HG03432 (cell line): Measurements from ENCODE around the gene KRTCAP2.
"Not testable (repeated sequence)": the region's sequence is repeated elsewhere in the genome, so short reads cannot be mapped to it uniquely, and the experiment has no call there.

Experiments
- ATAC-seq: cut with Tn5 transposase; IDR thresholded peaks from one replicate; pipeline ENCODE4 v1.9.1; 2021; ENCODE audit warnings: mild to moderate bottlenecking, moderate library complexity; ENCODE audit not compliant: unreplicated experiment

Gene KRTCAP2

DNA sequence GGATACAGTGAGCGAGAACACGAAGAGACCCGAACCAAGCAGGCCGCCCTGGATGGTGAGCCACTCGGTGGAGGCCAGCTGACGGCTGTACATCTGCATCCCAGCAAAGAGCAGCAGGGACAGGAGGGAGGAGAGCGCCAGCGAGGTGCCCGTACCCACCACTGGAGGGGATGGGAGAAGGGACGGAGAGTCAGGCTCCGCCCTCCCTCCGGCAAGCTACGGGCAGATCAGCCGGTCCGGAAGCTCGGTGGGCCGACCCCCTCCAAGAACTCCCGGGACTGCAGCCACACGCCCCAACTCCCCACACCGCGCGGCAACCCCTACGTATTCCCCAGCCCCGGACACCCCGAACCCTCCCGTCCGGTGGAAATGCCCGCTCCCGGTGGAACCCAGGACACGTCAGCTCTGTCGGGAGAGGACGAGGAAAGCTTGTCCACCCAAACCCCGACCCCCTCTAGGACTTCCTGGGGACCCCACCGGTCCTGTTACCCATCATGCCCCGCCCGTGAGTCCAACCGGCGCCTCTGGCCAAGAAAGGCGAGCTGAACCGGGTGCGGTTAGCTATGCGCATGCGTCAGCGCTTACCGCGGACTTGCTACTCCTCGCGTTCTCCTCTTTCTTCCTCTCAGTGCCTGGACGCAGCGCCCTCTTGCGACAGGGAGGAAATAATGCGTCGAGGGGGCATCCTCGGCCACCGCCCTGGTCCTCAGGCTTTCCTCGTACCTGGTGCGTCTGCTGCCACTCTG is at the start of gene KRTCAP2:
Gene KRTCAP2, minus strand, starts transcription at position 573 of the 746 bp plus-strand sequence. Its CDS starts 80 bp downstream, at position 493.
- ATAC-seq, result peak; percentile 63

DNA sequence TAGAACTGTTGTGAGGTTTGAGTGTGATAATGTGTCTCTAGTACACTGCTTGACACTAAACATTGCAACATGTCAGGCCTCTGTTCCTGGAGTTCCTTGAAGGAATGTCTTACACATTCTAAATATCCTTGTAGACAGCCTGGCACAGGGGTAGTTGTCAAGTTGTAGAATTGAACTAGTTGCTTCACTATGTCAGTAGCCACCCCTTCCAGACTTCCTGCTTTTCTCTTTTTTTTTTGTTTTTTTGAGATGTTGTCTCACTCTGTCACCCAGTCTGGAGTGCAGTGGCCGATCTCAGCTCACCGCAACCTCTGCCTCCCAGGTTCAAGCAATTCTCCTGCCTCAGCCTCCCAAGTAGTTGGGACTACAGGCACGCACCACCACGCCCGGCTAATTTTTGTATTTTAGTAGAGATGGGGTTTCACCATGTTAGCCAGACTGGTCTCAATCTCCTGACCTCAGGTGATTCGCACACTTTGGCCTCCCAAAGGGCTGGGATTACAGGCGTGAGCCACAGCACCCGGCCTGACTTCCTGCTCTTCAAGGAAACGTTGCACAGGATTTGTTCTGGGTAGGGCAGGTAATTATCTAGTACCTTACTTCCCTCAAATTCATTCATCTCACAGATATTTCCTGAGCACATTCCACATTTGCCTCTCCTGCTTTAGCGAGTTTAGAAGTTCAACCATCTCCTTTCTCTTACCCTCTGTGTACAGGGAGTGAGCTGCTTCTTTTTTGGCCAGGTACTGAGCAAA is 47.3 kb upstream of the KRTCAP2 start:
- ATAC-seq, result not testable (repeated sequence)

DNA sequence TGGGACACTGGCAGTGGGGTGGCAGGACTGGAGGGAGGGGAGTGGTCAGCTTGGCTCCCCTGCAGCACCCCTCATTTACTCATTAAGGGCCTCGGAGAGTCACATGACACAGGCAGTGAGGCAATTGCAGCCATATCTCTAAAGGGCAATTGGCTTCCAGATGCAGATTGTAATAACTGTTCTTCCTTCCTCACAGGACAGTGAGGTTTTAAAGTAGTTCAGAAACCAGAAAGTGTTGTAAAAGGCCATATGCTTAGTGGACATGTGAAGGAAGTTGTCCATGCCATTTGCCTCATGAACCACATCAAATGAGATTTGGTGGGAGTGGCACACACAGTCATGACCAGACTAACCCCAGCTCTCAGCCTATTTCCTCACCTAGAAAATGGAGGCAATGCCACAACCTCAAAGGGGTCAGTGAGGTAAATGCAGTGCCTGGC is 46.5 kb upstream of the KRTCAP2 start:
- no peak for ATAC-seq

DNA sequence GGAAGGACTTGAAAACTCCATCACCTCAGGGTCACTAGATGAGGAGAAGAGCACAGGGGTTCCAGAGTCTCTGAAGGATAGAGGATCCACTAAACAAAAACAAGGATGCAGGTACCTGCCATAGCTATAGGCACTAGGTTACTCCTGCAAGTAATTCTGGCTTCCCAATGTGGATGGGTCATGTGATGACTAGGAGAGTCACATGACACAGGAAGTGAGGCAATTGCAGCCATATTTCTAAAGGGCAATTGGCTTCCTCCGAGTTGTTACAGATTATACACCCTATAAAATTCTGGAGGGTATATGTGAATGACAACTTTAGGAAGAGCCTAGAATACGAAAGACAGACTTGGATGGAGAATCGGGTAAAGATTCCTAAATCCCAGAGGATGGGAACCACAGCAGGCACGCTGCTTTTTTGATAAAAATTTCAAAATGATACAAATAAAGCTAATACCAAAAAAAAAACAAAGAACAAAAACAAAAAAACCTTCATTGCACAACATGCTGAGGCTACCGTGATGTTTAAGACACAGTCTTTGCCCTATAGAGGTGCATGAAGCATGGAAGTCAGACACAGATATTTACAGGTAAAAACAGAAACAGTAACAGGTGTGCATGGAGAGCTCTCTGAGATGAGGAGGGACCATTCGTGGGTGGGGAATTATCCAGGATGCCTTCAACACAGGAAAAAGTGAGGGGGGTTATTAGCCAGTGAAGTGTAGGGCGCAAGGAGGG is 45.9 kb upstream of the KRTCAP2 start:
- ATAC-seq, result no peak

DNA sequence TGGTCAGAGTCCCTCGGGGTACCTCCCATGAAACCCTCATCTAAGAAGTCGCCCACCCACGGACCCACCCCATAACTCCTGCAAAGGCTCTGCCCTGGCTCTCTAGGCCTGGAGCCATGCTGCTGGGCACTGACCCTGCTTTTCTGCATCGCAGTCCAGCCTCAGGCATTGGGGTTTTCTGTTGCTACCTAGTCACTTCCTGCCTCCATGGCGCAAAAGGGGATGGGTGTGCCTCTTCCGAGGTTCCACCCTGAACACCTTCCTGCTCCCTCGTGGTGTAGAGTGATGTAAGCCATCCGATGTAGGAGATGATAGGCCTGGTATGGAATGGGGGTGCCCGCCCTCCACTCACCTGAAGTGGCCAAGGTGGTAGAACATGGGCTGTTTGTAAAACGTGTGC is 41.6 kb upstream of the KRTCAP2 start:
- ATAC-seq, result not testable (repeated sequence)

DNA sequence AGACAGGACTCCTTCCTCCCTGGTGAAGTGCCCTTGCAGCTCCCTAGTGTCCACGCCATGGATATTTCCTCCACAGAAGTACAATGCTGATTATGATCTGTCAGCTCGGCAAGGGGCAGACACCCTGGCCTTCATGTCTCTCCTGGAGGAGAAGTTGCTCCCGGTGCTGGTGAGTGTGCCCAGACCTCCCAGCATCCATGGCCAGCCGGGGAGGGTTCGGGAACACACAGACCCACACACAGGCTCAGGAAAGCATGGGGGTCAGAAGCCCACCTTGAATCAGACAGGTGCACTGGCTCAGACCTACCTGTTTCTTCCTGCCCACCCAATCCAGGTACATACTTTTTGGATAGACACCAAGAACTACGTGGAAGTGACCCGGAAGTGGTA is 38.9 kb upstream of the KRTCAP2 start:
- ATAC-seq, result not testable (repeated sequence)

DNA sequence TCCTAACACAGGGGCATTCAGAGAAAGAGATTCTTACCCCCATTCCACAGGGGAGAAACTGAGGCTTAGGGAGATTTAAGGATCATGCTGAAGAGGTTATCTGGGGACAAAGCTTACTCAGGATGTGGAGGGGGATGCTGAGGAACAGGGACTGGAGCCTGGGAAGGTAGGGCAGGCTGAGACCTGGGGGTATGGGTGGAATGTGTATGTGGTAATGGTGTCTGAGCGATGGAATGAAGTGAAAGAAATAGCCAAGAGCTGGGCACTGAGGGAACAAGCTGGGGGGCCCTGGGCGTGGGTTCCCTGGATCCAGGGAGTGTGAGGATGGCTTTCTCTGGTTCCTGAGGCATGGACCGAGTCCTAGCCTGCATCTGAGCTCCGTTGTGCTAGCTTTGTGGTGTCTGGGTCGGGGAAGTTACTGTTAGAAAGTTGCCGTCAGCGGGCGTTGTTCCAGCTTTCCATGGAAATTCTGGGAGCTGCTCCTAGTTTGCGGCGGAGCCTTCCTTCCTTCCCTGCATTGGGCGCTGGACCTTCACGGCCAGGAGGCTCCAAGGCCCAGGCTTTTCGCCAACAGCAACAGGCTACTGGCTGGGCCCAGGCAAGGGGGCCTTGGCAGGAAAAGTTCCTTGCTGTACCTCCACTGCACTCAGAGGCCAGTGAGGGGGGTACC is 38.4 kb upstream of the KRTCAP2 start:
- ATAC-seq, result not testable (repeated sequence)

DNA sequence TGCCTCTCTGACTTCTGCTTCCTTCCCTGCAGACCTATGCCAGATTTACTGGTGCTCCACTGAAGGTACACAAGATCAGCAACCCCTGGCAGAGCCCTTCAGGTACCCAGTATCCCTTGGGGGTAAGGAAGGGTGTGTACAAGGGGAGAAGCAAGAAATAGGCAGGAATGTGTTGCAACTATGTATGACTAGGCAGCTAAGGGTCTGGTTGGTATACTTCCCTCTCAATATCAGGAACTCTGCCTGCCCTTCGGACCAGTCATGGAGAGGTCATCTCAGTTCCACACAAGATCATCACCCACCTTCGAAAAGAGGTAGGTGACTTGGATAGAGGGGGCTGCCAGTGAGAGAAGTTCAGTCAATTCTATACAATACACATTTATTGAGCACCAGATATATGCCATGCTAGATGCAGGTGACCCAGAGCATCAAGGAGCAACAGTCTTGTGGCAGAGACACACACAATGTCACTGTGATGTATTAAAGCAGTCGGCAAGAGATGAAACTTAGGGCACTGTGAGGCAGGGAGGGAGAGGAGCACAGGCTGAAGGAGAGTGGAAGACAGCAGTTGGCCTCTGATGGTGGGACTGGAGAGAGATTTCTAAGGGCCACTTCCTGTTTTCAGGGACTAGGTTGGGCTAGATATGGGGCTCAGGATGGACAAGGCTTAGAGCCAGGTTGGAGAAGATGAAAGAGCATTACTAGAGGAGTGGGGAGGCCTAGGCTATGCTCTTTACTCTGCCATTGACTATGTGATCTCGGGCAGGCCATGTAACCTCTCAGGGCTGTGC is 37.4 kb upstream of the KRTCAP2 start:
- no peak for ATAC-seq

DNA sequence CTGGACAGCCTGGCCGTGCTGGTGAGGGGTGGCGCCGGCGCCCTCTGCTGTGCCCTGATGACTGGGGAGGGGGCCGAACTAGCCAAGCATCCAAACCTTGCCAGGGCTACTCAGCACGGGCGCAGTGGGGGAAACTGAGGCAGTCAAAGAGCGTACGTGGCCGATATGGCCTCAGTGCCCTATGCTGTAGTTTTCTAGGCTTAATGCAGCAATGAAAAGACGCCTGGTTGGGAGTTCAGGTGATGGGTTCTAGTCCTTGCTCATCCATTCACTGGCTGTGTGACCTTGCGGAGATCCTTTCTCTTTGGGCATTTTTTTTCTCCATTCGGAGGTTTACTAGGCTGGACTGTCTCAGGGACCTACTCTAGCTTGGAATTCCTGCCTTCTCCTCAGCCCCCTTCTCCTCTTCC is 36.2 kb upstream of the KRTCAP2 start:
- ATAC-seq, result no peak

DNA sequence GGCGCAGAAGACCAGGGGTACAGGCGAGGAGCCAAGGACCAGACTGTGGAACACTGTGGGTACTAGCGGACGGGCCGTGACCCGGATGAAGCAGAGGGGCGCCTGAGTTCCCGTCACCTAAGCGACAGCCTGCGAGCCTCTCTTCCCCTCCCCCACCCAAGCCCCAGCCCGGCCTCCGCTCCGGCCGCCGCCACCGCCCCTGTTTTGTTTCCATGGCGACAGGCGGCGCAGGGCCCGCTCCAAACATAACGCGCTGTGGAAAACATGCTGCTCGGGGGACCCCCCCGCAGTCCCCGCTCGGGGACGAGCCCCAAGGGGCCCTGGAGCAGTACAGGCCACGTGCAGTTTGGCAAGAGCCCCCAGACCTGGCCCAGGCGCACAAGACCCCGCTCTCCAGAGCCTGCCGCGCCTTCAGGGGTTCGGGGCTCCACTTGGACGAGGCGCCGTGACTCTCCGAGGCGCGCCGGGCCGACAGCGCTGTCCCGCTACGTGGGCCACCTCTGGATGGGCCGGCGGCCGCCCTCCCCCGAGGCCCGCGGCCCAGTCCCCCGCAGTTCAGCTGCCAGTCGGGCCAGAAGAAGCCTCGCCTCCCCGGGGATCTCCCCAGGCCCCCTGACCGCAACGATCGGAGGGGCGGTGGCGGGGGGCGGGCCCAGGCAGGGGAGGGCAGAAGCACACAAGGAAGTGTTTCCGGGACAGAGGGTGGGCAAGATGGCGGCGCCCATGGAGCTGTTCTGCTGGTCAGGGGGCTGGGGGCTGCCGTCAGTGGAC is 35.6 kb upstream of the KRTCAP2 start, which contains the start of gene MTX1:
Gene MTX1, plus strand, starts transcription at position 155 of the 771 bp plus-strand sequence. Its CDS starts 110 bp downstream, at position 265.
- ATAC-seq, result peak; percentile 79

DNA sequence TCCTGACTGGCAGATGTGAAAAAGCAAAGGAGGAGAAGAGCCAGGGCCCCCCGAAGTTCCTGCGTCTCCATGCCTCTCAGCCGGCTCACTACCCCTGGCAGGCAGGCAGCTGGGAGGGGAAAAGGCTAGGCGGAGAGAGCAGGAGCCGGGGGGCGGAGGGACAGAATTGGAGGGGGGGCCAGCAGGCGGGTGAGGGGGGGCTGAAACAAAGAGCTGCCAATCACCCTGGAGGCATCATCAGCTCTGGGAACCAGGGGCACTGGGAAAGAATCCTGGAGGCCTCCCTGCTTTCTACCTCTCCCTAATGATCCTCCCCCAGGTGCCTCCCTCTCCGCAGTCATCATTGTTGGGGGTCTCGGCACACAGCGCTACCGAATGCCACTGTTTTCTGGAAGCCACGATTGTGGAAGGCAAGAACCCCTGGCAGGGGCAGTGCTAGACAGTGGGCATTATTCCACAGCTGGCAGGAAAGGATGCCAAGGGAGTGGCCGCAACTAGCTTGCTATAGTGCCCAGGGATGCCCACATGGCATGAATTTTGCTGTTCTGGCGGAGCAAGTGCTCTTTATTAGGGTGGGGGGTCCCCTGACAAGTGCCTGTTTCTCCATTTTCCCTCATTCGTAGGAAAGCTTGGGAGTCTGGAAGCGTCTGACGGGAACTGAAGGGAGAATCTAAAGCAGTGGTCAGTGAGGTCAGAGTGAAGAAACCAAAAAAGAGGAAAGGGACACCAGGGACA is 34.9 kb upstream of the KRTCAP2 start, which contains the start of gene THBS3:
Gene THBS3, minus strand, starts transcription at position 92 of the 735 bp plus-strand sequence. Its CDS starts 21 bp downstream, at position 71.
- no peak for ATAC-seq

DNA sequence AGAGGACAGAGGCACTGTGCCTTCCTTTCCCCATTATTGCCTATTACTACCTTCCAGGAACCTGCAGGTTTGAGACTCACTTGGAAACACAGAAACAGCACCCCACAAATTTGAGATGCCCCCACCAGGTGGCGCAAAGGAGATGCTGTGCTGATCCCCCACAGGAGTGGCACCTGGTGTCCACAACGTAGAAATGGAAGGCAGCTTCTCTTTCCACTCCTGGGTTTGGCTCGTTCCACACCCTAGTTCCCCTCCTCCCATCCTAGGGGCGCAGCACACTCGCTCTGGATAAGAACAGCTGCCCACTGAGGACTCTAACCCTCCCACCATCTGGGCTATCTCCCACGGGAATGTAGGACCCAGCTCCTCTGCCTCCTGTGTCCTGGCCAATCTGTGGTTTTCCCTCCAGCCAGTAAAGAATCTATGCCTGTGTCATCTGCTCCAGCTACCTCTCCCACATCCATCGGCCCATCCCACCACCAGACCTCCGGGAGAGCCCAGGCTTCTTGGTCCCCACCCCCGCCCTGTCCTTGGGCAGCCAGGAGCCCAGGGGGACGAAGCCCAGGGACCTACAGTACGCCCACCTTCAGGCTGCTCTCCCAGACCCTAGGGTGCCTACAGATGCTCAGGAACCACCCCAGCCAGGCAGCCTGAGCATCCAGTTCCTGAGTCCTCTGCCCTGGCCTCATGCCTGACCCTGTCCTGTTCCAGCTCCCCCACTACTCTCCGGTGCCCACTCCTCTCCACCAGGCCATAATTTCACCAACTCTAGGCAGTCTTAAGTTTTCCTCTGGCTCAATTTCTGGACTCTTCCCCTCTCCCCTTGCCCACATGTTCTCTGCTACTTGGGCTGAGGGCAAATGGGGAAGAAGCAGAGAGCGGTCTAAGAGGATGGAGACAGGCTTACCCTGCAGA is 34.0 kb upstream of the KRTCAP2 start:
- no peak for ATAC-seq

DNA sequence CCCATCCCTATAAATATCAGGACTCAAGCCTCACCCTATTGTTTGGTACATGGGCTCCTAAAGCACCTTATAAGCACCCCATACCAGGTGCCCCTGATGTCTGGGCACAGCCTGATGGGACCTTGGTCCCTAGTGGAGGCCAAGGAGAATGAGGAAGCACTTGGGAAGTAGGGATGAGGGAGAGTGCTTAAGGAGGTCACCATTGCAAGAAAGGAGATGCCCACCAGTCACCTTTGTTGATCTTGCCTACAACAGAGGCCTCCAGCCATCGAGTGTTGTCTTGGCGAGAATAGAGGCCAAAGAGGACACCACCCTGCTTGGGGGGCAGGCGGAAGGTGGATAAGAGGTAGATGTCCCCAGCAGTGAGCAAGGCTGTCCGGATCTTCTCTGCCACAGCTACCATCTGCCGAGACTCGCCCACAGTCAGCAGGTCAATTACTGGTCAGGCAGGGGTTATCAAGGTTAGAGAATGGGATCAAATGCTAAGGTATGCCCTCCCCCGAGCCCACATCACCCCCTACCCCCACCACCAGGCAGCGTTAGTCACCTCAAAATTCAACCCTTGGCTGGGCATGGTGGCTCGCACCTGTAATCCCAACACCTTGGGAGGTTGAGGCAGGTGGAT is 33.0 kb upstream of the KRTCAP2 start:
- no peak for ATAC-seq

DNA sequence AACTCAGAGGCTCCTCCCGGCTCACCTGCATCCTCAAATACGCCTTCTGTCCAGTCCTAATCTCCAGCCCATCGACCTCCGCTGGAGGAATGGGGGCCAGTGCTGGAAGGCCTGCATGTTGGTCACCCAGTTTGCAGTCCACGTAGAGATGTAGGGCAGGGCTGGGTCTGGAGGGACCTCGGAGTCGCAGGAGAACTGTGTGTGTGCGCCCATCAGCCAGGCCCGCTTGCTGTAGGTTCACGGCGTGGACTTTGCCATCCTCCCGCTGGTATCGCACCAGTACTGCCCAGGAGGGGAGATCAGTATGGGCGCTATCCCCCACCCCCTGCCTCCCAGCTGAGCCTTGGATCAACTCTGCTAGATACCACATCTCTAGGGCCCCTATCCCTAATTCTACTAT is 31.9 kb upstream of the KRTCAP2 start:
- no peak for ATAC-seq

DNA sequence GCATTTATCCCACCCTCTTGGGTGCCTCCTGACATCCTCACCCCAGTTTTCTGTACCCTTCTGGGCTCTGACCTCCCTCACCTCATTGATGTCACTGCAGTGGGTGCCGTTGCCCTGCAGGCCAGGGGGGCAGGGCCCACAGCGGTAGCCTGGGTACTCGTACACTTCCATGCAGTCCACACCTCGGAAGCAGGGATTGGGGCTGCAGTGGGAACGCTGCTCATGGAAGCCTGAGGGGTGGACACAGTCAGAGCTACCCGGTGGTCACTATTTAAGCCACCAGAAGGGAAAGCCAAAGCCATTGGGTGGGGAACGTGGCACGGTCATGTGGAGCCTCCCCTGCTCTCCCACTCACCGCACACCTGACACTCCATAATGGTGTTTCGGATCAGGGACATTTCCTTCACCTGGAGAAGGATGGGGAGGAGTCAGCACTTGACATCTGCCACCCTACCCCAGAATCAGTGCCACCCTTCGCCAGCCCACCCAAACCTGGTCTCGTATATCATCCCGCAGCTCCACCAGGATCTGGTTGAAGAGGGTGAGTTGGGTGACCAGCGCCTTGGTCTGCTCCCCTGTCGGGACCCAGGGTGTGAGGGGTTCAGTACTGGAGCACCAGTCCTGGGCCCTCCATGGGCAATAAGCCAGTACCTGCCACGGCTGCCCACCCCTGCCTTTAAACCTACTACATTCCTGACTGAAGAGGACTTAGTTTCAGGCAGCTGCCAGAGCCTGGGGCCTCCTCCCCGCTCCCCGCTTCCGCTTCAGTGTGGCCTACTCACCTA is 29.8 kb upstream of the KRTCAP2 start:
- ATAC-seq, result no peak

DNA sequence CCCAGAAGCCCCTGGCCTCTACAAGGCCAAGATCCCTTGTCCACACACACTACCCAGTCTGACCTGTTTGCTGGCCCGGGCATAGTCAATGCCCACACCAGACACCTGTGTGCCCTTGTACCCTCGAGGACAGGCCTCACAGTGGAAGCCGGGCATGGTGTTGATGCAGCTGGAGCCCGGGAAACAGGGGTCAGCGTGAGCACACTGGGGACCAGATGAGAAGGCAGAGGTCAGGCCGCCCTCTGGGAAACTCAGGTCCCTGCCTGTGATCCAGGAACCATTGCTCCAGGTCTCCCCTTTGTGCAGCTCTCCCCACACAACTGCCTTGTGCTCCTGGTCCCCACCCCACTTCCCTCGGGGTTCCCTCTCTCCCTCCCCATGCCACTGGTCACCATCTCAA is 29.1 kb upstream of the KRTCAP2 start:
- ATAC-seq, result no peak
